GM18951 (cell line): ENCODE results near the gene DKKL1.
"Not testable (repeated sequence)": the region's sequence is repeated elsewhere in the genome, so short reads cannot be mapped to it uniquely, and the experiment has no call there.

Experiments
- POLR2A ChIP-seq: IDR thresholded peaks from 4 replicates; pipeline ENCODE4 v1.6.1; 2011; ENCODE audit warnings: mild to moderate bottlenecking; ENCODE audit not compliant: insufficient read length, insufficient read depth; ENCODE audit errors: extremely low read depth
- in situ Hi-C: fragments of 300-500 bp; cut with MboI; formaldehyde crosslinking; loops from one replicate; pipeline ENCODE4 v1.12.0; 2022; ENCODE audit warnings: low sequenced_read_pairs, mixed read lengths, inconsistent platforms; ENCODE audit not compliant: unreplicated experiment

DKKL1 gene

DNA sequence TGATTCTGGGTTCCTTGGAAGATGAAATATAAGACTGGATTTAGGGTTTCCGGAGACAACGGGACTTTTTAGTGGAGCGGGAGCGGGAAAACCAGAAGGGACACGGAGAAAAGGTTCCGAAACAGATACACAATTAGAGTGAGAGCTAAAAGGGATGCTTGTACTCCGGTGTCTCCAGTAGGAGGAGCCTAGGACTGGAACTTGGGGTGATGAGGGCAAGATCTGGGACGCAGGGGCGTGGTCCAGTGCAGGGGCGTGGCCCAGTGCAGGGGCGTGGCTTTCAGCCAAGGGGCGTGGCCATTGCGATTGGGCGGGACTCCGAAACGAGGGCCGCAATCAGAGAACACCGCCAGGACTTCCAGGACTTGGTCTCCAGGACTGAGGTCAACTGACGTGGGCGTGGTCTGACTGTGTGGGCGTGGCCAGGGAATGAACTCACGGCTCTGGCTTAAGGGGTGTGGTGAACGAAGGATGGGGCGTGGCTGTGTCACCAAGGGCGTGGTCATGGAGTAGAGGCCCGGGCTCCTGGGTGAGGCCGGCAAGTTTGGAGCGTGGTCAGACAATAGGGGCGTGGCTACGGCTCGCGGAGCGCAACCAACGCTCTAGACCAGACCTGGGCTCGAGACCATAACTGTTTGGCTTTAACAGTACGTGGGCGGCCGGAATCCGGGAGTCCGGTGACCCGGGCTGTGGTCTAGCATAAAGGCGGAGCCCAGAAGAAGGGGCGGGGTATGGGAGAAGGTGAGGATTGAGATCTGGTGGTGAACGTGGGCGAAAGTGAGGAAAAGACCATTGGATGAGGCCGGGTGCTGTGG is at the start of gene DKKL1:
DKKL1 (plus strand) TSS at position 610 of the 815 bp plus-strand sequence; CDS start at position 732, 122 bp downstream.
- TF ChIP-seq POLR2A, result no peak
- in situ Hi-C loops, result no loop called here

DNA sequence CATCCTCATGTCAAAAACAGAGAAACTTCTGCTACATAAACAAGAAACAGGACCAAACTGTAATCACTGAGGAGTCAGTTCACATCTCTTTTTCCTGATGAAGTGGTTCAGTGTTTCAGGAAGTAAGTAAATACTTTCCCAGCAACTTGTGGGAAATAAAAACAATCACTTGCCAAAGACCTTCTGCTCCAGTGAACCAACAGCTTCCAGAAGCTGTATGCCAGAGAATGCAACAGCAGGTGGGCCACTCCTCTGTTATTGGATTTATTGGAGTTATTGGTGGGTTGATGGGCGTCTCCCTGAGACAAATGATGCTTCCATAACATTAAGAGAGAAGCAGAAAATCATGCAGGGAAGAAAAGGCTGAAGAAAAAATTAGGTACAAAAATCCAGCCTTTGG is 48.6 kb upstream of the DKKL1 start:
- in situ Hi-C loops, result no loop called here
- TF ChIP-seq POLR2A, result no peak

DNA sequence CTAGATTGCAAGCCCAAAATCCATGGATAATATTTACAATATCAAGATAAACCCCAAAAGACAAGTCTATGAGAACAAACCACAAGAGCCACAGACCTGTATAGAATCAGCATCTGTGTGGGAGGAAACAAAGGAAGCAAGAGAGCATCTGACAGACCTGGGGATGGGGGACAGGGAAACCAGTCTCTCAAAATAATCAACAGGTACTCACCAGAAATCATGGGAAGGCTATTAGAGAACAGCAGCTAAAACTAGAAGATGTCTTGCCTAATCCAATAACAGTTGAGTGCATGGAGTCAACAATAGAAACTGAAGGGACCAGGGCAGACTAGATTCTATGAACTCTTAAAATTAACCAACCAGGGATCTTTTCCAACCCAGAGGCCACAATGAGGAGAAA is 47.4 kb upstream of the DKKL1 start:
- no peak for TF ChIP-seq POLR2A
- in situ Hi-C loops, result no loop called here

DNA sequence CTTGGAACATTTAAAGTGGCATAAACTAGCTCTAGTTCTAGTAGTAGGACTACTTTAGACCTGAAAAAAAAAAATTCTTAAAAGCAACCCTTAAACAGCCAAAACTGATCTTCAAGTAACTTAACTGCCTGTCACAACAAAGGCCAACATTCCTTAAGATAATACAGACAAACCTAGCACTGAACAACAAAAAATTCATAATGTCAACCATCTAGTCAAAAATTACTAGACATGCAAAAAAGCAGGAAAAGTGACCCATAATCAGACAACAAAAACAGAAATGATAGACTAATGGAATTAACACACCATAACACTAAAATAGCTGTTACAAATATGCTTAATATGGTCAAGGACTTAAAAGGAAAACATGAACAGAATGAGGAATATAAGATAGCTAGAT is 45.4 kb upstream of the DKKL1 start:
- no peak for TF ChIP-seq POLR2A

GRCh38 chr19:49324801-49325576 is 38.7 kb upstream of the DKKL1 start, which contains the start of gene SLC6A16:
SLC6A16 (minus strand) TSS chr19:49325191; CDS start chr19:49311347, 13,844 bp downstream.
- TF ChIP-seq POLR2A, result no peak
- in situ Hi-C loops, result no loop called here

More for the DNA sequence above, 45.4 kb upstream of the DKKL1 start:
- in situ Hi-C loops, result no loop called here

GRCh38 chr19:49325756-49326155 is 37.9 kb upstream of the DKKL1 start:
- in situ Hi-C loops, result not testable (repeated sequence)

DNA sequence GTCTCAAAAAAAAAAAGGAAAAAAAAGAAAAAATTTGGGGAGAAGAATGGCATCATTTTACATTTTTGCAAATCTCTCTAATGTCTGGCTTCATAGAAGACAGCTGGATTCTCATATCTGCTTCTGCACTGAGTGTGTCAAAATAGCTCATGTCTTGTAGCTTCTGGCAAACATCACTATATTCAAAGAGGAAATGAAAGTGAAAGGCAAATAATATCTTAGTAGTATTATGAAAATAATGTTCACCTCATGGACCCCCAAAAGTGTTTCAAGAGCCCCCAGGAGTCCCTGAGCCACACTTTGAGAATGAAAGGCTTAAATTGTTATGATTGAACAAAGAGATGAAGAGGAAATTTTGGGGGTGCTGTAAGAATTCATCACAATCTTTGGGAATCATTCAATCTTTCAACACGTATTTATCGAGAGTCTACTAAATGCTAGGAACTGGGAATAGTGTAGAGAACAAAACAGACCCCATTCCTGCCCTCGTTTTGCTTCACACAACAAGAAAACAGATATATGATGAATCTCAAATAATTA is 37.4 kb upstream of the DKKL1 start:
- no peak for TF ChIP-seq POLR2A
- in situ Hi-C loops, result no loop called here

- TF ChIP-seq POLR2A, result no peak
- in situ Hi-C loops, result no loop called here
Measured at GRCh38 chr19:49327878-49328544, 35.7 kb upstream of the DKKL1 start.

GRCh38 chr19:49328741-49329140 is 34.9 kb upstream of the DKKL1 start:
- in situ Hi-C loops, result no loop called here
- no peak for TF ChIP-seq POLR2A

DNA sequence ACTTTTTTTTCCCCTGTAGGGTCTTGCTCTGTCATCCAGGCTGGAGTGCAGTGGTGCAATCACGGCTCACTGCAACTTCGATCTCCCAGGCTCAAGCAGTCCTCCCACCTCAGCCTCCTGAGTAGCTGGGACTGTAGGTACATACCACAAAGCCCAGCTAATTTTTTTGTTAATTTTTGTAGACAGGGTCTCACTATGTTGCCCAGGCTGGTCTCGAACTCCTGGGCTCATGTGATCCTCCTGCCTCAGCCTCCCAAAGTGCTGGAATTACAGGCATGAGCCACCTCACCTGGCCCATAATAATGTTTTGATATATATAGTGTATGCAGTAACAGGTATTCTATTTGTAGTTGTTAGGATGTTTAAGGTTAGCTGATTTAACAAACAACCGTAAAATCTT is 32.5 kb upstream of the DKKL1 start:
- in situ Hi-C loops, result not testable (repeated sequence)

DNA sequence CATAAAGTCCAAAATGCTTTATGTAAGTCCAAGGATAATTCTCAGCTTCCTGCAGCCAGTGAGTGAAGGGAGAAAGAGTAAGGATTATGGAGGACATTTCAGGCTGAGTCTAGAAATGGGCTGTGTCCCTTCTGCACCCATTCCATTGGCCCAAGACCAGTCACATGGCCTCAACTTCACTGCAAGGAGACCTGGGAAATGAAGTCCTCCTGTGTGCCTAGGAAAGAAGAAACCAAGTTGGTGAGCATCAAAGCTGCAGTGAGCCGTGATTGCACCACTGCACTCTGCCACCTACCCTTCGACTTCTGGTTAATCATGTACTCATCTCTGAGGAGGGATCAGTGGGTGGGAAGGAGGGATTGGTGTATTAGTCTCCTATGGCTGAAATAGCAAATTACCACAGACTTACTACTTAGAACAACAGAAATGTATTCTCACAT is 32.0 kb upstream of the DKKL1 start:
- TF ChIP-seq POLR2A, result no peak
- in situ Hi-C loops, result no loop called here

DNA sequence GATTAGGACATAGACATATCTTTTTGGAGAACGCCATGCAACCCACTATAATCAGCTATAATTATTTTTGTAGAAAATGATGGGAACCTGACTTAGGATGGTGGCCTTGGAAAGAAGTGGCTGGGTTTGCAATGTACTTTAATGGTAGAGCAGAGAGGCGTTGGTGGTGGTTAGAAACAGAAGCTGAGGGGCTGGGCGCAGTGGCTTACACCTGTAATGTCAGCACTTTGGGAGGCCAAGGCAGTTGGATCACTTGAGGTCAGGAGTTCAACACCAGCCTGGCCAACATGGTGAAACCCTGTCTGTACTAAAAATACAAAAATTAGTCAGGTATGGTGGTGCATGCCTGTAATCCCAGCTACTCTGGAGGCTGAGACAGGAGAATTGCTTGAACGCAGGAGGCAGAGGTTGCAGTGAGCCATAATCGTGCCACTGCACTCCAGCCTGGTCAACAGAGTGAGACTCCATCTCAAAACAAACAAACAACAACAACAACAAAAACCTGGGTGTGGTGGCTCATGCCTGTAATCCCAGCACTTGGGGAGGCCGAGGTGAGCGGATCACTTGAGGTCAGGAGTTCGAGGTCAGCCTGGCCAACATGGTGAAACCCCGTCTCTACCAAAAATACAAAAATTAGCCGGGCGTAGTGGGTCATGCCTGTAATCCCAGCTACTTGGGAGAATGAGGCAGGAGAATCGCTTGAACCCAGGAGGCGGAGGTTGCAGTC is 30.8 kb upstream of the DKKL1 start:
- in situ Hi-C loops, result not testable (repeated sequence)

DNA sequence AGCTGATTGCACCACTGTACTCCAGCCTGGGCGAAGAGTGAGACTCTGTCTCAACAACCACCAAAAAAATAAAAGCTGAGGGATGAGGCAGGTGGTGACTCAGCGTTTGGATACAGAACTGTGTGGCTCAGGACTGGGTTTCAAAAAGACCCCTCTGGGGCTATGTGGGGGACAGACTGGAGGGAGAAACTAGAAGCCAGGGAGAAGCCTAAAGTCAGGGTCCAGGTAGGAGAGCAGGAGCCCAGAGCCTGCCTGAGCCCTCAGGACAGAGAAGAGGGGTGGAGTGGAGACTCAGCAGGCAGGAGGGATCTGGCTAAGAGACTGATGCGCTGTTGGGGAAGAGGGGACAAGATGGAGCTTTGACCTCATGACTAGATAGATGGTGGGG is 30.3 kb upstream of the DKKL1 start:
- in situ Hi-C loops, result no loop called here

More for the DNA sequence above, 30.3 kb upstream of the DKKL1 start:
- TF ChIP-seq POLR2A, result no peak
